Ureter (tissue), 1 donor: ENCODE data around the gene CMTM7. TPM values are rescaled to one million over a fixed set of nuclear protein-coding genes. Genes with fewer than 3 reads are reported as not detected.
"Not testable (repeated sequence)": the region's sequence is repeated elsewhere in the genome, so short reads cannot be mapped to it uniquely, and the experiment has no call there.

Source experiments
- DNase-seq: peaks from one replicate; pipeline ENCODE4 v3.0.0-alpha.2; 2020; ENCODE audit warnings: low spot score
- total RNA-seq: library from RNA; stranded (reverse); gene quantifications from one replicate; pipeline ENCODE4 v1.2.4, GENCODE V29; 2023
- donor health status: DM: yes; HTN: yes; CAD: no.

Gene CMTM7
- total RNA-seq, 1 donor from 2014 or later: 72.2 TPM

- no peak for DNase-seq
These were observed 9.7 kb upstream of the CMTM7 start for GRCh38 chr3:32381922-32382321.

GRCh38 chr3:32383136-32383711 is 8.4 kb upstream of the CMTM7 start:
- DNase-seq: no peak

GRCh38 chr3:32384938-32385337 is 6.7 kb upstream of the CMTM7 start:
- DNase-seq: no peak

- DNase-seq: no peak
These were observed 4.1 kb upstream of the CMTM7 start for GRCh38 chr3:32387512-32387911.

- not testable (repeated sequence) for DNase-seq
These were observed 2.1 kb upstream of the CMTM7 start for GRCh38 chr3:32389577-32389976.

- DNase-seq: peak; percentile 77
These were observed 1.1 kb downstream of the CMTM7 start for GRCh38 chr3:32392536-32393302.

GRCh38 chr3:32395496-32395895 is 3.8 kb downstream of the CMTM7 start:
- DNase-seq: no peak

- DNase-seq: no peak
These were observed 6.3 kb downstream of the CMTM7 start for GRCh38 chr3:32397941-32398340.

GRCh38 chr3:32398531-32398930 is 6.9 kb downstream of the CMTM7 start:
- no peak for DNase-seq

- no peak for DNase-seq
These were observed 7.5 kb downstream of the CMTM7 start for GRCh38 chr3:32399030-32399620.

GRCh38 chr3:32401126-32401525 is 9.5 kb downstream of the CMTM7 start:
- no peak for DNase-seq

GRCh38 chr3:32401556-32402081 is 10.0 kb downstream of the CMTM7 start:
- DNase-seq: peak; percentile 74

- DNase-seq: no peak
These were observed 12.0 kb downstream of the CMTM7 start for GRCh38 chr3:32403663-32404062.

- no peak for DNase-seq
These were observed 13.1 kb downstream of the CMTM7 start for GRCh38 chr3:32404714-32405113.

- no peak for DNase-seq
These were observed 13.5 kb downstream of the CMTM7 start for GRCh38 chr3:32405155-32405554.

- DNase-seq: no peak
These were observed 14.2 kb downstream of the CMTM7 start for GRCh38 chr3:32405711-32406323.

- DNase-seq: peak; percentile 68
These were observed 15.1 kb downstream of the CMTM7 start for GRCh38 chr3:32406486-32407408.

GRCh38 chr3:32410367-32411246 is 19.0 kb downstream of the CMTM7 start:
- no peak for DNase-seq

GRCh38 chr3:32411442-32411841 is 19.8 kb downstream of the CMTM7 start:
- DNase-seq: no peak

GRCh38 chr3:32412887-32413286 is 21.2 kb downstream of the CMTM7 start:
- no peak for DNase-seq
